Calu3 (cell line): ENCODE data around the gene MYO9A. TPM values are rescaled to one million over a fixed set of nuclear protein-coding genes. Genes with fewer than 3 reads are reported as not detected.
A peak's percentile ranks its signal among the peaks of the same experiment; 100 is the strongest.

Experiments used
- BruUV-seq: library from RNA; stranded (reverse); fragments of 400-500 nt; replicated peaks from 2 replicates; lab custom pipeline; 2021; lab: Mats Ljungman, UMichigan
- CTCF ChIA-PET: fragments of 300-600 bp; sonication (Branson Sonifier 250); formaldehyde crosslinking; loops from one replicate; lab custom pipeline; 2022; ENCODE audit warnings: antibody characterized with exemption; lab: Charles Lee
- DNase-seq: peaks from one replicate; pipeline ENCODE4 v3.0.0; 2022
- H3K27ac Mint-ChIP-seq: one replicate; pipeline ENCODE4 v1.8.0; 2022; ENCODE audit warnings: mixed read lengths; ENCODE audit not compliant: unreplicated experiment
- H3K27me3 Mint-ChIP-seq: one replicate; pipeline ENCODE4 v1.8.0; 2022; ENCODE audit warnings: mixed read lengths; ENCODE audit not compliant: unreplicated experiment
- H3K36me3 Mint-ChIP-seq: one replicate; pipeline ENCODE4 v1.8.0; 2022; ENCODE audit warnings: mild to moderate bottlenecking, moderate library complexity, mixed read lengths; ENCODE audit not compliant: insufficient read depth, unreplicated experiment
- H3K4me1 Mint-ChIP-seq: one replicate; pipeline ENCODE4 v1.8.0; 2022; ENCODE audit warnings: mild to moderate bottlenecking, low read depth, mixed read lengths; ENCODE audit not compliant: unreplicated experiment
- H3K4me3 Mint-ChIP-seq: one replicate; pipeline ENCODE4 v1.8.0; 2022; ENCODE audit warnings: mild to moderate bottlenecking, low read depth, moderate library complexity, mixed read lengths; ENCODE audit not compliant: unreplicated experiment
- H3K9me3 Mint-ChIP-seq: one replicate; pipeline ENCODE4 v1.8.0; 2022; ENCODE audit warnings: low read depth, mixed read lengths; ENCODE audit not compliant: unreplicated experiment
- CTCF ChIP-seq: fragments of 200-600 bp; IDR thresholded peaks from one replicate; pipeline ENCODE4 v1.8.0; 2022; ENCODE audit warnings: antibody characterized with exemption; ENCODE audit not compliant: unreplicated experiment
- intact Hi-C: fragments of 100-400 bp; cut with micrococcal nuclease; formaldehyde crosslinking; loops from one replicate; pipeline ENCODE4 v1.10.0; 2022; ENCODE audit not compliant: unreplicated experiment
- total RNA-seq: library from RNA; stranded (reverse); gene quantifications from 2 replicates; pipeline ENCODE4 v1.2.3, GENCODE V29; 2022

MYO9A gene
- total RNA-seq, 1 experiment from 2014 or later: 32.8 TPM

GRCh38 chr15:72117486-72118016, 399 bp downstream of the MYO9A start:
- DNase-seq: peak; percentile 85
- peak overlapping the region; percentile 98 for H3K27ac Mint-ChIP-seq
- intact Hi-C loops: loop anchor here (5.0 kb wide), 1 partner anchor 140 kb away; no protein-coding TSS in a partner anchor
- peaks cover 28% of the 10 kb centered on the region for H3K36me3 Mint-ChIP-seq
- H3K4me3 Mint-ChIP-seq: peak overlapping the region; percentile 95
- H3K27me3 Mint-ChIP-seq: no peaks in the 10 kb centered on the region
- no TSS peak for BruUV-seq
- peaks cover 60% of the 10 kb centered on the region for H3K4me1 Mint-ChIP-seq
- no peak for TF ChIP-seq CTCF
- H3K9me3 Mint-ChIP-seq: no peaks in the 10 kb centered on the region
- CTCF ChIA-PET: interaction anchor here (1.1 to 1.6 kb wide), 3 partner anchors 9 to 39 kb away, joined by 3 to 4 read pairs (median 4); no protein-coding TSS in a partner anchor

GRCh38 chr15:72116731-72117485, 1.0 kb downstream of the MYO9A start:
- BruUV-seq: no TSS peak

GRCh38 chr15:72113347-72114031, 4.5 kb downstream of the MYO9A start:
- Mint-ChIP-seq H3K36me3 (peaks cover 23% of the 10 kb centered on the region), H3K9me3 (no peaks in the 10 kb centered on the region), H3K27me3 (no peaks in the 10 kb centered on the region), H3K27ac (no peak overlapping the region), H3K4me1 (peaks cover 39% of the 10 kb centered on the region), H3K4me3 (no peak overlapping the region)
- DNase-seq: no peak
- BruUV-seq: no TSS peak
- CTCF ChIA-PET: interaction anchor here (0.8 to 1.0 kb wide), 2 partner anchors 42 to 370 kb away, joined by 4 to 6 read pairs; no protein-coding TSS in a partner anchor
- intact Hi-C loops: no loop called here
- no peak for TF ChIP-seq CTCF

More at GRCh38 chr15:72116731-72117485, 1.0 kb downstream of the MYO9A start:
- no peaks in the 10 kb centered on the region for H3K9me3 Mint-ChIP-seq
- peak; percentile 23 for DNase-seq
- H3K27ac Mint-ChIP-seq: peak overlapping the region; percentile 67
- CTCF ChIA-PET: interaction anchor here (1.6 kb wide), 1 partner anchor 39 kb away, joined by 4 read pairs; no protein-coding TSS in a partner anchor
- peaks cover 60% of the 10 kb centered on the region for H3K4me1 Mint-ChIP-seq
- peak overlapping the region; percentile 95 for H3K4me3 Mint-ChIP-seq
- H3K36me3 Mint-ChIP-seq: peaks cover 28% of the 10 kb centered on the region
- no peak for TF ChIP-seq CTCF
- intact Hi-C loops: loop anchor here (5.0 kb wide), 1 partner anchor 140 kb away; no protein-coding TSS in a partner anchor
- H3K27me3 Mint-ChIP-seq: no peaks in the 10 kb centered on the region

- H3K4me1 Mint-ChIP-seq: peaks cover 37% of the 10 kb centered on the region
Measured at GRCh38 chr15:72112805-72113204, 5.1 kb downstream of the MYO9A start.

More at GRCh38 chr15:72112805-72113204, 5.1 kb downstream of the MYO9A start:
- no peak for TF ChIP-seq CTCF
- Mint-ChIP-seq H3K4me3 (no peak overlapping the region), H3K27ac (no peak overlapping the region), H3K36me3 (peaks cover 16% of the 10 kb centered on the region), H3K27me3 (no peaks in the 10 kb centered on the region), H3K9me3 (no peaks in the 10 kb centered on the region)
- DNase-seq: no peak
- intact Hi-C loops: no loop called here
- CTCF ChIA-PET: no interaction called here
- BruUV-seq: no TSS peak
